Measurements from ENCODE around the gene CLIC3.

CLIC3 gene

DNA sequence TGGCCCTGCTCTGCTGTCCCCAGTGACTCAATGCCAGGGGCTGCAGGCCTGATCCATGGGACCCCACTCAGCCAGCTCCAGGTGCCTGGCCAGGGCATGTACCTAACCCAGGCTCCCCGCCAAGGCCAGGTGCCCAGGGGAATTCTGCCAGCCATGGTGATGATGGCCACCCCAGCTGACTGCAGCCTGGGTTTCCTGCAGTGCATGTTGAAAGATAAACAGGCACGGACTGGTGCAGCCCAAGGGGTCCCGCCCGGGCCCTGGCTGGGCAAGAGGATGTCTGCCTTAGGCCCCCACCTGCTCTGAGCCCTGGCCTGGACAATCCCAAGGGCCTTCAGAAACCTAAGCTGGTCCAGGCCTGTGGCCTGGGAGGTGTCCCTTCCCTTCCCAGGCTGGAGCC lies 30.5 kb upstream of the CLIC3 start:
- Histone ChIP-seq H3K4me1 (ENCODE audit: insufficient read depth, low read length) (peaks cover 28% of the 10 kb centered on the region), H2AFZ (ENCODE audit: low read depth, low read length) (no peak overlapping the region), H4K20me1 (ENCODE audit: insufficient read depth, low read length) (peaks cover 8% of the 10 kb centered on the region), H3K4me3 (ENCODE audit: low read depth in 1 of 2, low read length in 2 of 2) (peak overlapping the region in 1 of 2 experiments; percentile 76; a peak in 2 of 4 replicates), H3K9me3 (ENCODE audit: insufficient read depth, low read length, severe bottlenecking) (no peaks in the 10 kb centered on the region), H3K9ac (ENCODE audit: low read depth, low read length) (peak overlapping the region; percentile 60; the same call in 1 of the 2 replicates), H3K27me3 (ENCODE audit: insufficient read depth, low read length, poor library complexity) (no peaks in the 10 kb centered on the region), H3K36me3 (ENCODE audit: insufficient read depth, low read length) (no peaks in the 10 kb centered on the region; the same call in 1 of the 2 replicates), H3K27ac (ENCODE audit: low read length) (no peak overlapping the region), H3K79me2 (ENCODE audit: insufficient read depth, low read length) (no peaks in the 10 kb centered on the region), H3K4me2 (ENCODE audit: insufficient read depth, low read length) (peak overlapping the region; percentile 100)
- TF ChIP-seq, protein P1, sequence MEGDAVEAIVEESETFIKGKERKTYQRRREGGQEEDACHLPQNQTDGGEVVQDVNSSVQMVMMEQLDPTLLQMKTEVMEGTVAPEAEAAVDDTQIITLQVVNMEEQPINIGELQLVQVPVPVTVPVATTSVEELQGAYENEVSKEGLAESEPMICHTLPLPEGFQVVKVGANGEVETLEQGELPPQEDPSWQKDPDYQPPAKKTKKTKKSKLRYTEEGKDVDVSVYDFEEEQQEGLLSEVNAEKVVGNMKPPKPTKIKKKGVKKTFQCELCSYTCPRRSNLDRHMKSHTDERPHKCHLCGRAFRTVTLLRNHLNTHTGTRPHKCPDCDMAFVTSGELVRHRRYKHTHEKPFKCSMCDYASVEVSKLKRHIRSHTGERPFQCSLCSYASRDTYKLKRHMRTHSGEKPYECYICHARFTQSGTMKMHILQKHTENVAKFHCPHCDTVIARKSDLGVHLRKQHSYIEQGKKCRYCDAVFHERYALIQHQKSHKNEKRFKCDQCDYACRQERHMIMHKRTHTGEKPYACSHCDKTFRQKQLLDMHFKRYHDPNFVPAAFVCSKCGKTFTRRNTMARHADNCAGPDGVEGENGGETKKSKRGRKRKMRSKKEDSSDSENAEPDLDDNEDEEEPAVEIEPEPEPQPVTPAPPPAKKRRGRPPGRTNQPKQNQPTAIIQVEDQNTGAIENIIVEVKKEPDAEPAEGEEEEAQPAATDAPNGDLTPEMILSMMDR (IDR thresholded peaks at IDR 0.05; ENCODE audit: borderline replicate concordance, extremely low read depth, low read length, poor library complexity, severe bottlenecking), result no peak
- TF ChIP-seq EZH2 (IDR thresholded peaks at IDR 0.05; ENCODE audit: borderline replicate concordance, low read depth, low read length, severe bottlenecking), result no peak
- ATAC-seq (ENCODE audit: insufficient read depth, low read depth) (no peak), DNase-seq (no peak)

DNA sequence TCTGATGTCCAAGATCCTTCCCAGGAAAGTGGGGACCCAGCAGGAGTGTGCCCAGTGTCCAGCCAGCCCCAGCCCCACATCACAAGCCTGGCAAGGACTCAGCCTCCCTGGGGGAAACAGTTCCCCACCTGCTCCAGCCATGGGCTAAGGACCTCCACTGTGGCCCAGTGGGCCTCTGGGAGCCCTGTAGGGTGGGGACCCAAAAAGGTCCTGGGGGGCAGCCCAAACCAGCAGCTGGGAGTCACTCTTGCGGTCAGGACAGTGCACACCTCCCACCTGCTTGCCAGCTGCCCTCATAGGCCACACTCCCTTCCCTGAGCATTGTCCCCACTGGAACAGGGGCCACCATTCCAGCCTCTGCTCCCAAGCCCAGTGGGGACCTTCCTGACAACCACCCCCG lies 30.0 kb upstream of the CLIC3 start:
- Histone ChIP-seq H3K9ac (ENCODE audit: low read depth, low read length) (peak overlapping the region; percentile 60; the same call in 1 of the 2 replicates), H3K27ac (ENCODE audit: low read length) (no peak overlapping the region)

DNA sequence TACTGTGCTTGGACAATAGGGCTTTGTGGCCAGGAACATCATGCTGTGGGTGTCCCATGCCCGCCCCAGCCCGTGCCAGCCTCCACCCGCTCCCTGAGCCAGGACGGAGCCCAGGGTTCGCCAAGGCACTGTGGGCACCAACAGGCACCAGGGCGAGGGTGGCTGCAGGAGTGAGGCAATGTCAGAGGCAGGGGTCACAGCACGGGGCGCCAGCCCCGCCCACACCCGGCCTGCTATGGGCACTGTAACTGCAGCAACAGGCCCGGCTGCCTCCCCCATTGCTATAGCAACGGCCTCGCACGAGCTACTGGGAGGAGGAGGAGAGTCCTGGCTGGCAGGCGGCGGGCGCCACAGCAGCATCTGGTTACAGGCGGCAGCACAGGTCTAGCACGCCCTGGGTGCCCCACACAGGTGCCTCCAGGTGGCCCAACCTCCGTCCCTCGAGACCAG lies 29.2 kb upstream of the CLIC3 start:
- Histone ChIP-seq H3K79me2 (ENCODE audit: insufficient read depth, low read length) (no peaks in the 10 kb centered on the region), H3K36me3 (ENCODE audit: insufficient read depth, low read length) (no peaks in the 10 kb centered on the region; the same call in 1 of the 2 replicates), H3K4me2 (ENCODE audit: insufficient read depth, low read length) (no peak overlapping the region), H3K4me1 (ENCODE audit: insufficient read depth, low read length) (peaks cover 28% of the 10 kb centered on the region), H3K27ac (ENCODE audit: low read length) (no peak overlapping the region), H3K4me3 (ENCODE audit: low read depth in 1 of 2, low read length in 2 of 2) (no peak overlapping the region), H3K9me3 (ENCODE audit: insufficient read depth, low read length, severe bottlenecking) (no peaks in the 10 kb centered on the region), H3K27me3 (ENCODE audit: insufficient read depth, low read length, poor library complexity) (no peaks in the 10 kb centered on the region), H3K9ac (ENCODE audit: low read depth, low read length) (no peak overlapping the region), H4K20me1 (ENCODE audit: insufficient read depth, low read length) (peaks cover 8% of the 10 kb centered on the region), H2AFZ (ENCODE audit: low read depth, low read length) (no peak overlapping the region)
- TF ChIP-seq EZH2 (IDR thresholded peaks at IDR 0.05; ENCODE audit: borderline replicate concordance, low read depth, low read length, severe bottlenecking), result no peak
- TF ChIP-seq, protein P1 (IDR thresholded peaks at IDR 0.05; ENCODE audit: borderline replicate concordance, extremely low read depth, low read length, poor library complexity, severe bottlenecking), result no peak
- DNase-seq (no peak), ATAC-seq (ENCODE audit: insufficient read depth, low read depth) (no peak)

More for the DNA sequence above, 30.0 kb upstream of the CLIC3 start:
- Histone ChIP-seq H3K4me3 (ENCODE audit: low read depth in 1 of 2, low read length in 2 of 2) (0 out of 4 replicates have a peak overlapping the region, but pooled peaks of 1 of the 2 experiments have one; percentile 25), H3K4me2 (ENCODE audit: insufficient read depth, low read length) (peak overlapping the region; percentile 100; the same call in 1 of the 2 replicates), H4K20me1 (ENCODE audit: insufficient read depth, low read length) (peaks cover 8% of the 10 kb centered on the region), H3K79me2 (ENCODE audit: insufficient read depth, low read length) (no peaks in the 10 kb centered on the region), H2AFZ (ENCODE audit: low read depth, low read length) (no peak overlapping the region), H3K27me3 (ENCODE audit: insufficient read depth, low read length, poor library complexity) (no peaks in the 10 kb centered on the region), H3K36me3 (ENCODE audit: insufficient read depth, low read length) (no peaks in the 10 kb centered on the region; the same call in 1 of the 2 replicates), H3K9me3 (ENCODE audit: insufficient read depth, low read length, severe bottlenecking) (no peaks in the 10 kb centered on the region), H3K4me1 (ENCODE audit: insufficient read depth, low read length) (peaks cover 28% of the 10 kb centered on the region)
- ATAC-seq (ENCODE audit: insufficient read depth, low read depth), result no peak
- DNase-seq, result no peak
- no peak for TF ChIP-seq EZH2 (IDR thresholded peaks at IDR 0.05; ENCODE audit: borderline replicate concordance, low read depth, low read length, severe bottlenecking)
- TF ChIP-seq, protein P1 (IDR thresholded peaks at IDR 0.05; ENCODE audit: borderline replicate concordance, extremely low read depth, low read length, poor library complexity, severe bottlenecking), result no peak

Data from DND-41 (cell line).